GM21528 (cell line): ENCODE results near the gene SRC.

Experiments used
- ATAC-seq: cut with Tn5 transposase; IDR thresholded peaks from one replicate; pipeline ENCODE4 v1.9.1; 2021; ENCODE audit warnings: mild to moderate bottlenecking, moderate library complexity; ENCODE audit not compliant: unreplicated experiment, low FRiP score

SRC gene

DNA sequence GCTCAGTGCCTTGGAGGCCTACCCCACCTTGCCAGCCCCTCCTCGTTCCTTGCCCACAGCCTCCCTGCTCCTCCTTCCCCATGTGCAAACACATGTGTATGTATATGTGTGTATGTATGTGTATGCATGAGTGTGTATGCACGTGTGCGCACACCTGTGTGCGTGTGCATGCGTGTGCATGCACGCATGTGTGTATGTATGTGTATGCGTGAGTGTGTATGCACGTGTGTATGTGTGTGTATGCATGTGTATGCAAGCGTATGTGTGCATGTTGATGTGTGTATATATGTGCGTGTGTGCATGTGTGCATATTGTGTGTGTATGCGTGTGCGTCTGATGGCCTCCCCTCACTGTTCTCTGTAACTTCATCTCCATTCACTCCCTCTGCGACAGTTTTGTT lies 74.7 kb downstream of the SRC start:
- no peak for ATAC-seq

DNA sequence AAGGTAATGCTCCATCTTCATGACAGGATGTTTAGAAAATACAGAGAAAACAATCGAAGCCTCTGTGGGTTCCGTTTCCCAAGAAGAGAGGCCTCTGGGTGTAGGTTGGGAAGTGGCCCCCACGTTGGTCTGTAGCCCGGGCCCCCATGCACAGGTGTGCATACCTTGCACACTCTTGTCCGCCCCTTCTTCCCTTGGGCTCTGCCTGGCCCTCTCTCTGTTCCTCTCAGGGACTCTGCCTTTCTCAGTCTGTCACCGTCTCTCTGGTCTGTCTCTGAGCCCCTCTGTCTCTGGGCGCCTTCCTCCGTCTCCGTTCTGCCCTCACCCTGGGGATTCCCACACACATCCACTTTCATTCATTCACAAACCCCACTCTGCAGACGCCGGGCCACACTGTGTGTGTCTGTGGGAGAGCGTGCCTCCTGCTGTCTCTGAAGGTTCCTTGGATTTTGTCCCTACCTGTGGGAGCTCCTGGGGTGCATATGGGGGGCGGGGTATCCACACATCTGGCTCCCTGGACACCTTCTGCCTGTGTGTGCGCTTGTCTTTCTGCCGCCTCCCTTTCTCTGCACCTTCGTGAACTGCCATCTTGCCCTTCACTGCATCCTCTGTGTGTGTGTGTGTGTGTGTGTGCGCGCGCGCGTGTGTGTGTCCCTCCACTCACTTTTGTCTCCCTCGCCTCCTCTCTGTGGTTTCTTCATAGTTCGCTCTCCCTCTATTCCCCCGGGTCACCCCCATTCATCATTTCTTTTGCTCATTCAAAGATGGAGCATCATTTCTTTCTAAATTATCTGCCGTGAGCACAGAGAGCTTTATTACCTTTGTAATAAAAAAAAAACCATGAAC lies 75.3 kb downstream of the SRC start:
- ATAC-seq: no peak

DNA sequence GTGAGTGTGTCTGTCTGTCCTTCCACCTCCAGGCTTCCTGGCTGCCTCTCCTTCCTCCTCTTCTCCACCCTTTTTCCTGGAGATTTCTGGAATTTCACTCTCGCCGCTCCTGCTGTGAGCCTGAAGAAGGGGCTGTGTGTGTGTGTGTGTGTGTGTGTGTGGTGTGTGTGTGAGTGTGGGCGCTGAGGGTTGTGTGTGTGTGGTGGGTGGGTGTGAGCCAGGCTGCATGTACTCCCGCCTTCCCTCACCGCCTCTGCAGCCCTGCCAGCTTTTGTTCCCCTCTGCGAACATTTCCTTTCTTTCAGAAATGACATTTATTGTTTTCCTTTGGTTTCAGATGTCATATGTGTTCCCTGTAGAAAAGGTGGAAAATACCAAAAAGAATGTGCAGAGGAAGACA lies 76.0 kb downstream of the SRC start:
- ATAC-seq: no peak

DNA sequence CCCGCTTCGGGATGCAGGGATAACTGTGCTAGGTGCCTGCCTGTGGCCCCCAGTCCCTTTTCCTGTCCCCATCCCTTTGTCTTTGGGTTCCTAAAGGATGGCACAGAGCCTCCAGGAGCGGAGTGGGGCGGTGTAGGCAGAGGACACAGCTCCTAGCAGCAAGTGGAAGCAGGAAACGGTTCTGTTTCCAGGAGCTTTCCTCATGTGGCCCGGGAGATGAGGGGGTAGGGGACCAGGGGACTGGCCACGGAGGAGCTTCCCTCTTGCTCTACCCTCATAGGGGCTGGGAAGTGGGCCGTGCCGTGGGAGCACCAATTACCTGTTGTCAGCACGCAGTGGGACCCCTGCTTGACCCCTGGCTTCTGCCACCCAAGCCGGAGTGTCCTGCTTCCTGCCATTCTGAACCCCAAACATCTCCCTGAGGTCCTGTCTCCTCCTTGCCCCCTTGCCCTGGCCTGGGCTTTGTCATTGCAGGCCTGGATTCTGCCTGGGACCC lies 76.9 kb downstream of the SRC start:
- ATAC-seq: no peak

DNA sequence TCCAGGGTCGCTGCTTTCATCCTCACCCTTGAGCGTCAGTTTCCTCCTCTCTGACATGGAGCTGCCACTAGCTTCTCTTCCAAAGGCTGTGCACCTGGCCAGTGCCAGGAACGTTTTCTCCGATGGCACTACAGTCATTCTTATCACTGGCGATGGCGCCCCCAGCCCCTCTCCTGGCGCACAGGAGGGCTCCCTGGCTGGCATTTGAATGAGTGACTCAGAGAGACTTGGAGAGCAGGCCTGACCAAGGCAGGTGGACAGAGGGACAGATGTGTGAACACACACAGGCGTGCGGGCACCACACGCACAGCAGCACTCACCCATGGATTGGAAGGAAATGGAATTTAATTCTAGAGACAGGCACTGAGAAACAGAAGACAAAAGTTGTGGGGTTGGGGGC lies 77.6 kb downstream of the SRC start:
- ATAC-seq: no peak

DNA sequence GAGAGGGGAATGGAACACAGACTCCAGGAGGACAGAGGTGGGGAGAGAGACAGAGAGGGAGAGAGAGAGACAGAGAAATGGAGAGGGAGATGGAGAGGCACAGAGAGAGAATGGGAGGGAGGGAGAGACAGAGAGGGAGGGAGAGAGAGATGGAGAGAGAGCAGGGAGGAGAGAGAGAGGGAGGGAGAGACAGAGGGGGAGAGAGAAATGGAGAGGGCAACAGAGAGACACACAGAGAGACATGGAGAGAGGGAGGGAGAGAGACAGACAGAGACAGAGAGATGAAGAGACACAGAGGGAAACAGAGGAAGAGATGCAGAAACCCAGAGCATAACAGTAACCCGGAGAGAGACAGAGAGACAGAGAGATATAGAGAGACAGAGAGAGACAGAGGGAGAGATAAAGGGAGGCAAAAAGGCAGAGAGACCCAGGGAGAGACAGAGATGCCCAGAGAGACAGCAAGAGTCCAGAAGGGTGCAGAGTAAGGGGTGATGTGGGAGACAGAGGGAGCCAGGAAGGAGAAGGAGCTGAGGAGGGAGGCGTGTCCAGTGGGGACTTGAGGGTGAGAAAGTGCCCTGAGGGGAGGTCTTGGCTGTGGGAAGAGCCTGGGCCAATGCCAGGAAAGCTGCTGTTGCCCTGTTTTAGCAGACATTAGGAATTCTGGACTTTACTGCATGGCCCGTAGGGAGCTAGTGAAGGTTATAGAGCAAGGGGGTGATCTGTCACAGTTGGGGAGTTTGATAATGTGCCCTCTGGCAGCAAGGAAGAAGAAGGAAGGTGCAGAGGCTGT lies 78.3 kb downstream of the SRC start:
- ATAC-seq: no peak

DNA sequence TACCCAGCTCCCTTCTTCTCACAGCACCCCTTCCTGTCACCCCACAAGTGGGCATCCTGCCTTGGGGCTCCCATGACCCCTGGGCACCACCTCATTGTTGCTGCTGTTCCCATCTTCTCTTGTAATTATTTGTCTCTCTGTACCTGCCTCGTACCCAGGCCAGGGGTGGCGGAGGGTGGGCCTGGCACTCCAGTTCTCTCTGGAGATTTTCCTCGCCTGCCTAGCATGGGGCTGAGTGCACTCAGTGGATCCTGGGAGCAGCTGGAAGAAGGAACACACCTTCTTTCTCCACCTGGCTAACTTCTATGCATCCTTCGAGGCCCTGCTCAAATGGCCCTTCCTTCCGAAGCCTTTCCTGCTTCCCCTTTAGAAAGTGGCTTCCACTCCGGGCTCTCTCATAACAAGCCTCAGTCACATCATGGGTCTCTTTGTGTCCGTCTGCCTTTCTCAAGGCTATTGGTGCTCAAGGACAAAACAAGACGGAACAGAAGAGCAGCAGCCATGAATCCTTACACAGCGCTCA lies 79.2 kb downstream of the SRC start:
- no peak for ATAC-seq

DNA sequence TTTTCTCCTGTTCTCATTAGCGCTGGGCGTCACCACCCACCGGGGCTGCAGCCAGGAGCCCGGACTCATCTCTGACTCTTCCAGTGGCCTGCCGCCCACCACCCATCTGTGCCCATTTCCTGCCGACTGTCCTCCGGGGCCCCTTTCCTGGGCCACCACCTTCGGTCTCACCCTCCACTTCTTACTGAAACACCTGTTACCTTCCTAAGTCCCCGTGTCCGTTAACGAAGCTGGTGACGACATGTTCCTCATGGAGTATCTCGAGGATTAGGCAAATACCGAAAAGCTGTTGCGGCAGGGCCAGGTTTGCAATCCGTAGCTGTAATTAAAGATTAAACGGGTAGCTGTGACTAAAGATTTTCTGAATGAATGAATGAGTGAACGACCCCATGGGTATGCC lies 80.2 kb downstream of the SRC start:
- no peak for ATAC-seq

DNA sequence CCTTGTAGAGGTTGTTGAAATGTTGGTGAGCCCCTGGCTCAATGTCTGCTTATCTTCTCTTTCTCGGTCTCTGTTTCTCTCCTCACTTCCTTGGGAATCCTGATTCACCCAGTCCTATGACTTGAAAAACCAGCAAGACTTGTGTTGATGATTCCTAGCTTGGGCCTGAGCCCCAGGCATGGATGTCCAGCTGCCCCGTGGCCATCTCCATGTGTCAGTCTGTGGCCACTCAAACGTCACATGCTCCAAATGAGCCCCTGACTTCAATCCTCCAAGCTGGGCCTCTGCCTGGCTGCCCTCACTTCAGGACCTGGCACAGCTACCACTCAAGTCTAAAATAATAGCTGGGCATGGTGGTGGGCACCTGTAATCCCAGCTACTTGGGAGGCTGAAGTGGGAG lies 81.0 kb downstream of the SRC start:
- no peak for ATAC-seq

DNA sequence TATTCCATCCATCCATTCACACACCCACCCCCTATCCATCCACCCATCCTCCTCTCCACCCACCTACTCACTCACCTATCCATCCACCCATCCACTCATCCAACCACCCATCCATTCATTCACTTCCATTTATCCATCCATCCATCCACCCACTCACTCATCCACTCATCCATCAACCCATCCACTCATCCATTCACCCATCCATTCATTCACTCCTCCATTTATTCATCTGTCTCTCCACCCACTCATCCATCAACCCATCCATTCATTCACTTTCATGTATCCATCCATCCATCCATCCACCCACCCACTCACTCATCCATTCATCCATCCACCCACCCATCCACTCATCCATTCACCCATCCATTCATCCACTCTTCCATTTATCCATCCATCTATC lies 84.1 kb downstream of the SRC start:
- no peak for ATAC-seq

DNA sequence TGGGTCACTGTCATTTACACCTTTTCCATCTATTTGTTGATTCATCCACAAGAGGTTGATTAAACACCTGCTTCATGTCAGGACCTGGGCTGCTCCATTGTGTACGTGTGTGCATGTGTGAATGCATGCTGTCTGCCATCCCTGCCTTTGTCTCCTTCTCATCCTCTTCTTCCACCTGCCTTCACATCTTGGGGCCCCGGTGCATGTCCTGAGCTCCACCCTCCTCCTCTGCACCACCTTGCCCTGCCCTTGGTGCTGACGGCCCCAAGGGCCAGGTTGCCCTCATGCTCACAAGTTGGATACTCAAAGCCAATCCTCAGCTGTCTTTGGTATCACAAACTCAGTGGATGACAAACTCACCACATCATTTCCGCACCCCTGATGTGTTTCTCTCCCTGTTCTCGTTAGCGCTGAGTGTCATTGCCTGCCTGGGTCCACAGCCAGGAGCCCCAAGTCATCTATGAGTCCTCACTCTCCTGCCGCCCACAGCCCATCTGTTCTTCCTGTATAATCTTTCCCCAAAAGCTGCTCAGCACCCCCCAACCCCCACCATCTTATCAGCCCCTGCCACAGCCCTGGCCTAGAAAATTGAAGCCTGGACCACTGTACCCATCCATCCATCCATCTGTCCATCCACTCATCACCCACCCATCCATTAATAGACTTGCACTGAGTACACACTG lies 85.0 kb downstream of the SRC start:
- ATAC-seq: no peak

DNA sequence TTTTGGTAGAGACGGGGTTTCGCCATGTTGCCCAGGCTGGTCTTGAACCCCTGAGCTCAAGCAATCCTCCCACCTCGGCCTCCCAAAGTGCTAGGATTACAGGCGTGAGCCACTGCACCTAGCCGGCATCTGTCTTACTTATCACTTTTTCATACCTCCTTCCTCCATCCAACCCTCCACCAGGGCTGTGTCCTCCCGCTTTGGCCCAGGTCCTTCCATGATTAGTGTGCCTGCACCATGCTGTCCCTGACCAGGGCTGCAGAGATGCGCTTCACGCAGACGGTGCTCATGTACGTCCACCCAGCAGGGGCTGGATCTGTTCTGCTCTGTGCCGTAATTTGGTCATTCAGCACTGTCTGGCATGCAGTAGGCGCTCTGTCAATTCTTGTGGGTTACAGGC lies 85.8 kb downstream of the SRC start:
- ATAC-seq: no peak

DNA sequence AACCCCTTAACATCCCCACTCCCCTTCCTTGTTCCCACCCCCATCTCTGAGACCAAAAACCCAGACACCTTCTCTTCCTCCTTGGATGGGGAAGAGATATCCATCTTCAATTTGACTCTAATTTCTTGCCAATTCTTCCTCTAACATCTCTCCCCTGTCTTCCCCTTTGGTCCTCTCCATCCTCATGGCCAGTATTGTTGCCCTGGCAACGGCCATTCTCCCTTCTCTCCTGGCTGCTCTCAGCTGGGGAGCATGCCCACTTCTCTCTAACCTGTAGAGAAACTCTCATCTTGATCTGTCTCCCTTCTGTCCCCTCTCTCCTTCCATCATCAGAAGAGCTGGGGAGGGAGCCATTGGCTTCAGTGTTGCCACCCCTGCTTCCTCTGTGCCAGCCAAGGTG lies 86.7 kb downstream of the SRC start:
- no peak for ATAC-seq

DNA sequence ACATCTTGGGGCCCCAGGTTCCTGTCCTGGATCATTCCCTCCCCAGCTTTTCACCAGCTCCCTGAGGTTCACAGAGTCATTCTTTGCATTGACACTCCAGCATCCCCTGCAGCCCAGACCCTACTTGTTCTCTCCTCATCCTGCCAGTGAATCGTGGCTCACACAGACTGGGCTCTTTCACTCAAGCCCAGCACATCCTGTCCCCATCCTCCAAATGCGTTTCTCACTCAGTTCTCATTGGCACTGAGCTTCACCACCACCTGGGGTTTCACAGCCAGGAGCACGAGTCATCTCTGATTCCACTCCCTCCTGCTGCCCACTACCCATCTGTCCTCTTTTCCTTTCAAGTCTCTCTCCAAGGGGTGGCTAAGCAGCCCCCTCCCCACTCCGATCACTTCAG lies 89.7 kb downstream of the SRC start:
- no peak for ATAC-seq

DNA sequence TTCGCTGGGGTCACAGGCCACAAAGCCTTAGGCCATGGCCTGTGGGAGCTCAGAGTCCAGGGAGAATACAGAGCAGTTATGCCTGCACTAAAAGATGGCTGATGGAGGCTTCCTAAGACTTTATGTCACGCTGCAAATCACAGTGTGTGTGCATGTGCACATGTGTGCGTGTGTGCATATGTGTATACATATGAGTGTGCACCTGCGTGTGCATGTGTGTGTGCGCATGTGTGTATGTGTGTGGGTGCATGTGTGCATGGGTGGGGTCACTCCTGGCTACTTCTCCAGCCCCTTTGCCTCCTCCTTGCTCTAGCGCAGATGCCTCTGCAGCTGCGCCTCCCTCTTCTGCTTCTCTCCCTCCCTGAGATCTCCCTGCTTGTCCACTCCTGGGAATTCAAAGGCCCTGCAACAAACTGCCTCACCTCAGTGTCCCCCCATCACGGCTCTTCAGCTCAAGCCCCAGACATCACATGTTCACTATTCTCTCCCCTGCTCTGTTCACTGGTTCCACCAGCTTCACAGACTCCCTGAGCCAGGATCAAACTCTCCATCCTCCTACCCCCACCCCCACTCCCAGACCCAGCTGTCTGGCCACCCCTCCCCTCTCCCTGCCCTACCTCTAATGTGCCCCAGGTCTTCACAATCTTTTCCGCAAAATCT lies 90.7 kb downstream of the SRC start:
- ATAC-seq: no peak

DNA sequence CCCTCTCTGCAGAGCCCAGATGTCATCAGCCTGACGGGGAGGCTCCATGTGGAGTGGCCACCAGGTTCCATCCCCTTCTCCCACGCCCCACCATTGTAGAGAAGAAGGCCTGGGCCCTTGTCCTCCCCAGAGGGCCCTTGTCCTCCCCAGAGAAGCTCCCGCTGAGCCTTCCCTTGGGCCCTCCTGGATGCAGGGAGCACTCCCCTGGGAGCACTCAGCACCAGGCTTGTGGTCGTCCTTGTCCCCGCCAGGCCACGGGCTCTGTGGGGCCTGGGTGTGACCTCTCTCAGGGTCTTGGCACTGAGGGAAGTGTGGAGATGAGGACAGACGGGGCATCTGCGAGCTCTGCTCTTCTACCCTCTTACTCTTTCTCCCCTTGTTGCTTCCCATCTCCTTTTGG lies 91.7 kb downstream of the SRC start:
- ATAC-seq: no peak

DNA sequence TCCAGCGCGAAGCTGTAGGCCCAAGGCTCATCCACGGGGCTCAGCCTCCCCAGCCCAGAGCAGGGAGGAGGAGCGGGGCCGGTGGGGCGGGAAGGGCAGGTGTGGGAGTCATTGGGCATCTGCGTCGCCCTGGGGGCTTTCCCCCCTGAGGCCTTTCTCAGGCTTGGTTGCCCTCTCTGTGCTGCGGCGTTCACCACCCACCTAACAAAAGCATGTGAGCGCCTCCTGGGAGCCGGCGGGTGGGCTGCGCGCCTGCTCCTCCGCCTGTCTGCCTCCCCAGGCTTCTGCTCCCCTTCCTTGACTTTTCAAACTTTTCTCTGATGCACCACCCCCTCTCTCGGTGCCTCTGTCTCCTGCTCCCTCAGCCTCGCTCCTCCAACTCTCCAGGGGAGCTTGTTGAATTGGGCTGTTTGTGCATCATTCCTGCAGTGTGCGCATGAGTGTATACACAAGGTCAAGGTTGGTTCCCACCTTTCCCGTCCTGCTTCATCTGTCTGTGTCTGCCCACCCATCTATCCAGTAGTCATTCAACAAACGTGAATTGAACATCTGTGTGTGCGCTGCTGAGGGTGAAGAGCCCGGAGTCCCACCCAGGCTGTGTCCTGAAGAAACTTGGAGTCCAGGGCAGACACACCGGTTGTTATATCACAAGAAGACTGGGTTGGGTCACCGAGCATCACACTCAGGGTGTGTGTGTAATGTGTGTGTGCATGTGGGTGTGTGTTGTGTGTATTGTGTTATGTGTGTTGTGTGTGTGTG lies 92.7 kb downstream of the SRC start:
- ATAC-seq: no peak

DNA sequence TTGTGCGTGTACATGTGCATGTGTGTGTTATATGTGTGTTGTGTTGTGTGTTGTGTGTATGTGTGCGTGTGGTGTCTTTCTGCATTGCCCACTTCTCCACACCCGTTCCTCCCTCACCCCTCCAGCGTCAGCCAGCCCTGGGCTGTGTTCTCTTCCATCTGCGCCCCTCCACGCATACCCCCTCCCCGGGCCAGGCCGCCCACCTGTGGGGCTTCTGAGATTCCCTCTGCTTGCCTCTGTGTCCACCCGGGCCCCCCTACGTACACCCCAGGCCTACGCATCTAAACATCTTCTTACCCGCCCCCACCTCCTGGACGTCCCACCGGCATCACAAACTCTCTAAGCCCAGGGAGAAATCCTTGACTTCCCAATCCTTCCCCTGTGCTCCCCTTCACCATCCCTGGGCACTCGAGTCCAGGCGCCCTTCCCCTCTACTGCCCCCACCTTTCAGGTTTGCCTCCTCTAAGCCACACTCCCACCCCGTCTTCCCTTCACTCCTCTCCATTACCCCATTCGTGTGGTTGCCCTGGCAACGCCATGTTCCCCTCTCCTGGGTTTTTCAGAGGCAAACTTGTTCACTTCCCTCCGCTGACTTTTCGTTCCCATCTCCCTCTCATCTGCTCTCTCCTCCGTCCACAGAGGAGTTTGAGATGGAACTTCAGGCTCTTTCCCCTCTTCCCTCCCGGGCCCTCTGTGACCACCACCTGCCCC lies 93.4 kb downstream of the SRC start:
- ATAC-seq: no peak

DNA sequence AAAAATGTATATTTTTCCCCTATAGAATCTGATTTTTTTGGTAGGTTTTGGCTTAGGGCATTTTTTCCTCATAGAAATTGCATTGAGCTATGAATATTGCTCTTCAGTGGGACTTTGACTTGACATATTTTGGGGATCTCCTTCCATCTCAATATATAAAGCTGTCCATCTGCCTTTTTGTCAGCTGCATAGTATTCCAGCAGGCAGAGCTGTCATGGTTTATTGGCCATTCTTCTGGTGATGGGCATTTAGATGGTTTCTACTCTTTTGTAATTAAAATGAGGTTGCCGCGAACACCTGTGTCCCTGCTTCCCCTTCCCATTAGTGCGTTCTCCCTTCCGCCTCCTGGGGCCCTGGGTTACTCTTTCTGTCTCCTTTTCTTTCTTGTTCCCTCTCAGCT lies 95.1 kb downstream of the SRC start:
- no peak for ATAC-seq
